GM23248 (cell line): ENCODE measurements around the gene TRMT1.

Experiments used
- EZH2 ChIP-seq: fragments of 200-600 bp; sonication (generic); IDR thresholded peaks from 2 replicates; pipeline ENCODE4 v1.6.1; 2018; ENCODE audit warnings: antibody characterized with exemption, mild to moderate bottlenecking; ENCODE audit not compliant: insufficient read depth, poor library complexity, severe bottlenecking
- EZH2phosphoT487 ChIP-seq: fragments of 200-600 bp; sonication (generic); IDR thresholded peaks from 2 replicates; pipeline ENCODE4 v1.6.1; 2018; ENCODE audit warnings: antibody characterized with exemption, moderate library complexity, mild to moderate bottlenecking, low read depth; ENCODE audit not compliant: insufficient read depth

DNA sequence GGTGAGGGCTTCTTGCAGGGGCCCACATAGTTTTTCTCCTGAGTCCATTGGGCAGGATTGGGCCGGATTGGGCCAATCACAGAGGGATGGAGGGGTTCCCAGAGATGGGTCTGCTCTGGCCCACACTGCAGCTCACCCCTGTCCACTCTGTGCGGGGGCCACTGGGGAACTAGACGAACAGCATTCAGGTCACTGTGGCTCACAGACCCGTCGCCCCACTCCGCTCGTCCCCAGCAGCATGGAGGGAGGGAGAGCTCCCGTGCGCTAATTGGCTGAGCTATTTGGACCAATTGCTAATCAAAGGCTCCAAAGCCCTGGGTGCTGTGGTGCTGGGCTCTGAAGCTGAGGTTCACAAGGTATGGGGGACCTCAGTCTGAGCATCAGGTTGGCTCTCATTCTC, 12.8 kb upstream of the TRMT1 start:
- no peak for TF ChIP-seq EZH2
- TF ChIP-seq EZH2phosphoT487 = no peak
